ENCODE results near the gene SSR3. TPM values are rescaled to one million over a fixed set of nuclear protein-coding genes. Genes with fewer than 3 reads are reported as not detected.

SSR3 gene
- total RNA-seq, 1 experiment from 2014 or later, result 178 TPM

- ChIA-PET POLR2A (ENCODE audit: unreplicated experiment) (no interaction called here), CTCF (no interaction called here)
- intact Hi-C loops (cut with micrococcal nuclease), result no loop called here
- Histone ChIP-seq H3K9me3 (ENCODE audit: low read length) (no peaks in the 10 kb centered on the region), H3K4me1 (ENCODE audit: insufficient read depth, low read length) (peaks cover 28% of the 10 kb centered on the region), H3K9ac (ENCODE audit: low read length) (no peak overlapping the region), H4K20me1 (ENCODE audit: low read length) (no peaks in the 10 kb centered on the region), H3K4me3 (ENCODE audit: low read length) (no peak overlapping the region), H2AFZ (ENCODE audit: low read length) (no peak overlapping the region), H3K27me3 (ENCODE audit: low read length) (no peaks in the 10 kb centered on the region), H3K36me3 (ENCODE audit: low read depth, low read length) (no peaks in the 10 kb centered on the region), H3K79me2 (ENCODE audit: low read length) (no peaks in the 10 kb centered on the region), H3K4me2 (ENCODE audit: low read length) (no peak overlapping the region), H3K9me2 (replicated peaks; ENCODE audit: low read length) (no peaks in the 10 kb centered on the region), H3K27ac (ENCODE audit: low read length) (no peak overlapping the region), H3F3A (ENCODE audit: low read length, unreplicated experiment) (no peaks in the 10 kb centered on the region)
- TF ChIP-seq CTCF (conservative IDR thresholded peaks at IDR 0.05; ENCODE audit: low read depth, low read length), result no peak
- no peak for TF ChIP-seq EZH2 (IDR thresholded peaks at IDR 0.05; ENCODE audit: low read length, unreplicated experiment)
- TF ChIP-seq EZH2phosphoT487 (IDR thresholded peaks at IDR 0.05; ENCODE audit: borderline replicate concordance, low read length), result no peak
- DNase-seq (peak; percentile 69), ATAC-seq (peak; percentile 57)
- BruUV-seq (replicated peaks), result no TSS peak
Observed at GRCh38 chr3:156600834-156601233, 45.9 kb upstream of the SSR3 start.

GRCh38 chr3:156599089-156599874 is 44.4 kb upstream of the SSR3 start:
- no peaks in the 10 kb centered on the region for H3K9me3 ChIP-seq (ENCODE audit: low read length)
- no peak overlapping the region for H3K9ac ChIP-seq (ENCODE audit: low read length)
- CTCF ChIA-PET, result no interaction called here
- H3K27ac ChIP-seq (ENCODE audit: low read length), result no peak overlapping the region
- H3K36me3 ChIP-seq (ENCODE audit: low read depth, low read length), result no peaks in the 10 kb centered on the region
- DNase-seq (no peak), ATAC-seq (no peak)
- H3K9me2 ChIP-seq (replicated peaks; ENCODE audit: low read length), result no peaks in the 10 kb centered on the region
- H3K27me3 ChIP-seq (ENCODE audit: low read length), result no peaks in the 10 kb centered on the region
- H3F3A ChIP-seq (ENCODE audit: low read length, unreplicated experiment), result no peaks in the 10 kb centered on the region
- no peak overlapping the region for H3K4me2 ChIP-seq (ENCODE audit: low read length)
- no peaks in the 10 kb centered on the region for H4K20me1 ChIP-seq (ENCODE audit: low read length)
- H3K4me3 ChIP-seq (ENCODE audit: low read length), result no peak overlapping the region
- no peak overlapping the region for H2AFZ ChIP-seq (ENCODE audit: low read length)
- TF ChIP-seq CTCF (conservative IDR thresholded peaks at IDR 0.05; ENCODE audit: low read depth, low read length) (no peak), EZH2 (IDR thresholded peaks at IDR 0.05; ENCODE audit: low read length, unreplicated experiment) (no peak), EZH2phosphoT487 (IDR thresholded peaks at IDR 0.05; ENCODE audit: borderline replicate concordance, low read length) (no peak)
- POLR2A ChIA-PET (ENCODE audit: unreplicated experiment), result no interaction called here
- intact Hi-C loops (cut with micrococcal nuclease), result no loop called here
- H3K4me1 ChIP-seq (ENCODE audit: insufficient read depth, low read length), result peaks cover 20% of the 10 kb centered on the region
- no peaks in the 10 kb centered on the region for H3K79me2 ChIP-seq (ENCODE audit: low read length)
- no TSS peak for BruUV-seq (replicated peaks)

- Histone ChIP-seq H3K9me3 (ENCODE audit: low read length) (no peaks in the 10 kb centered on the region), H3F3A (ENCODE audit: low read length, unreplicated experiment) (no peaks in the 10 kb centered on the region), H3K4me1 (ENCODE audit: insufficient read depth, low read length) (peaks cover 20% of the 10 kb centered on the region), H3K27ac (ENCODE audit: low read length) (no peak overlapping the region), H3K9ac (ENCODE audit: low read length) (no peak overlapping the region), H3K9me2 (replicated peaks; ENCODE audit: low read length) (no peaks in the 10 kb centered on the region), H3K79me2 (ENCODE audit: low read length) (no peaks in the 10 kb centered on the region), H3K4me2 (ENCODE audit: low read length) (no peak overlapping the region), H2AFZ (ENCODE audit: low read length) (no peak overlapping the region), H3K4me3 (ENCODE audit: low read length) (no peak overlapping the region), H3K36me3 (ENCODE audit: low read depth, low read length) (no peaks in the 10 kb centered on the region), H4K20me1 (ENCODE audit: low read length) (no peaks in the 10 kb centered on the region), H3K27me3 (ENCODE audit: low read length) (no peaks in the 10 kb centered on the region)
- BruUV-seq (replicated peaks), result no TSS peak
- intact Hi-C loops (cut with micrococcal nuclease), result no loop called here
- DNase-seq, result no peak
- no peak for ATAC-seq
- POLR2A ChIA-PET (ENCODE audit: unreplicated experiment), result no interaction called here
- TF ChIP-seq EZH2phosphoT487 (IDR thresholded peaks at IDR 0.05; ENCODE audit: borderline replicate concordance, low read length), result no peak
- TF ChIP-seq EZH2 (IDR thresholded peaks at IDR 0.05; ENCODE audit: low read length, unreplicated experiment), result no peak
- TF ChIP-seq CTCF (conservative IDR thresholded peaks at IDR 0.05; ENCODE audit: low read depth, low read length), result no peak
- CTCF ChIA-PET, result no interaction called here
Observed at GRCh38 chr3:156598413-156598812, 43.5 kb upstream of the SSR3 start.
